ENCODE measurements around the gene SPOCK1. TPM values are rescaled to one million over a fixed set of nuclear protein-coding genes. Genes with fewer than 3 reads are reported as not detected.
"Not testable (repeated sequence)": the region's sequence is repeated elsewhere in the genome, so short reads cannot be mapped to it uniquely, and the experiment has no call there.

Gene SPOCK1
- polyA plus RNA-seq, 1 experiment: 304 TPM

DNA sequence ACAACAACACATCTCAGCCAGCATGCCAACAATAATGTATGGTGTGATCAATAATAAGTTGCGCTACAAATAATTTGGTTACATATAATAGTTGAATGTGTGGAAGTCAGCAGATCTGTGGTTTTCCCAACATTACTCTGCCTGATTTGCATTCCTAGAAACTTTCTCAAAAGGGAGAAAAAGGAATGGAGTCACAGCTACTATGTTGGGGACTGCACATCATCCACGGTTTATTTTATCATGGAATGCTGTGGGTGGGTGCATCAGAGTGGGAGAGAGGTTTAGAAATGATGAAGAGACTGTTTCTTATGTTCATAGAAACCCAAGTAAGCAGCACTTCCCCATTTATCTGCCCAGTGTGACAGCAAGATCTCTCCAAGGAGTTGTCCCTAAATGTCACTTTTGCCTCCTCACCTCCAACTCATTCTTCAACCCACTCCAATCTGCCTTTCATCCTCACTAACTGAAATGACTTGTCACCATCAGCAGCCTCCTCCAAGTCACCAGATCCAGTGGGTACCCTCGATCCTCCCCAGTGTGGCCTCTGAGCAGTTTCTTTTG, 2.8 kb upstream of the SPOCK1 start:
- Histone ChIP-seq H3K27me3 (ENCODE audit: control insufficient read depth, insufficient read depth, low read length) (peaks cover 2% of the 10 kb centered on the region; the same call in 1 of the 2 replicates), H3K36me3 (ENCODE audit: control insufficient read depth, insufficient read depth, low read length) (no peaks in the 10 kb centered on the region), H3K4me3 (ENCODE audit: low read depth, low read length) (no peak overlapping the region)
- TF ChIP-seq, protein P1, sequence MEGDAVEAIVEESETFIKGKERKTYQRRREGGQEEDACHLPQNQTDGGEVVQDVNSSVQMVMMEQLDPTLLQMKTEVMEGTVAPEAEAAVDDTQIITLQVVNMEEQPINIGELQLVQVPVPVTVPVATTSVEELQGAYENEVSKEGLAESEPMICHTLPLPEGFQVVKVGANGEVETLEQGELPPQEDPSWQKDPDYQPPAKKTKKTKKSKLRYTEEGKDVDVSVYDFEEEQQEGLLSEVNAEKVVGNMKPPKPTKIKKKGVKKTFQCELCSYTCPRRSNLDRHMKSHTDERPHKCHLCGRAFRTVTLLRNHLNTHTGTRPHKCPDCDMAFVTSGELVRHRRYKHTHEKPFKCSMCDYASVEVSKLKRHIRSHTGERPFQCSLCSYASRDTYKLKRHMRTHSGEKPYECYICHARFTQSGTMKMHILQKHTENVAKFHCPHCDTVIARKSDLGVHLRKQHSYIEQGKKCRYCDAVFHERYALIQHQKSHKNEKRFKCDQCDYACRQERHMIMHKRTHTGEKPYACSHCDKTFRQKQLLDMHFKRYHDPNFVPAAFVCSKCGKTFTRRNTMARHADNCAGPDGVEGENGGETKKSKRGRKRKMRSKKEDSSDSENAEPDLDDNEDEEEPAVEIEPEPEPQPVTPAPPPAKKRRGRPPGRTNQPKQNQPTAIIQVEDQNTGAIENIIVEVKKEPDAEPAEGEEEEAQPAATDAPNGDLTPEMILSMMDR (IDR thresholded peaks at IDR 0.05; ENCODE audit: insufficient read depth, low read depth, low read length): no peak
- ChIA-PET POLR2A (no interaction called here), CTCF (interaction anchor here (0.5 to 1.9 kb wide), 5 partner anchors 145 to 206 kb away, joined by 3 to 6 read pairs (median 3); no protein-coding TSS in a partner anchor)
- no peak for DNase-seq (ENCODE audit: low read depth)

DNA sequence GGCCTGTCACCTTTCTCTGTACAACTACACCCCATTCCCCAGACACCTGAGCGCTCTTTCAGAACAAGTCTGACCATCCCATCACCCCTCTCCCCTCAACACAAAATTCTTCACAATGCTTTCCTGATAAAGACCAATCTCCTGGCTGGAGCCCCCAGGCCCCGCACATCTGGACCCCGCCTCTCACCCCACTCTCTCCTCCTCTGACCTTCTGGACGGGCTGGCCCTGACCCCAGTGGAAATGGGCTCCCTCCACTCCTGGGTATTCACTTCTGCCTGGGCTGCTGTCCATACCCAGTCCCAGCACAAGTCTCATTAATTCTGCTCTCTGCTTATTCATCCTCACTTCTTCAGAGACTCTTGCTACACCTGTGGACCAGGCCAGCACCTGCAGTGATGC, 2.1 kb upstream of the SPOCK1 start:
- DNase-seq (ENCODE audit: low read depth): no peak
- POLR2A ChIA-PET: no interaction called here
- CTCF ChIA-PET: interaction anchor here (0.7 to 1.9 kb wide), 5 partner anchors 12 to 181 kb away, joined by 3 to 6 read pairs (median 4); no protein-coding TSS in a partner anchor

DNA sequence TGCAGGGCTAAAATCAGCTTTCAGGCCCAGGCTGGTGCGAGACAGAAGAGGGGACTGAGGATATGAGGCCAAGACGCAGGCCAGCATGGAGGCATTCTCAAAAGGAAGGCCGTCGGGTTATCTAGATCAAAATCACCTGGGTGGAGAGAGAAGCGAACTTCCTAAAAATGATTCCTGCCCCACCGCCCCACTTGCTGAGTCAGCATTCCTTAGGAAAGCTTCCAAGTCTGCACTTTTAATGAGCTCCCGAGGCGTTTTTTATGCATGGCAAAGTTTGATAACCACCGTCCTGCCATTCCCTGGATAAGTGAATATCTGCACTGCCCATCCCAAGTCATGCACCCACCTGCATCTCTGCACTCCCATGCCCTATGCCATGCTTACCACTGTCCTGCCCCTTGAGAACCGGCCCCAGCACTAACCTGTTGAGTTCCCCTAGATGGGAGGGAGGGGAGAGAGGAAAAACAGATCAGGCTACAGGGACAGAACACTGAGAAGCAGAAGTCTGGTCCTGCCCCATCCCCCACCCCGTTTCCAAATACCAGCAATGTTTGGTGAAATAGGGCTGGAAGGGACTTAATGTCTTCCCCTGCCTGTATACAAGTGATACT, 1.6 kb upstream of the SPOCK1 start:
- TF ChIP-seq, protein P1 (IDR thresholded peaks at IDR 0.05; ENCODE audit: insufficient read depth, low read depth, low read length): no peak
- Histone ChIP-seq H3K36me3 (ENCODE audit: control insufficient read depth, insufficient read depth, low read length) (no peaks in the 10 kb centered on the region), H3K4me3 (ENCODE audit: low read depth, low read length) (no peak overlapping the region), H3K27me3 (ENCODE audit: control insufficient read depth, insufficient read depth, low read length) (peaks cover 2% of the 10 kb centered on the region; the same call in 1 of the 2 replicates)
- ChIA-PET POLR2A (no interaction called here), CTCF (interaction anchor here (0.7 to 1.9 kb wide), 3 partner anchors 11 to 180 kb away, joined by 4 to 5 read pairs (median 4); no protein-coding TSS in a partner anchor)
- DNase-seq (ENCODE audit: low read depth): no peak

More for the DNA sequence above, 2.1 kb upstream of the SPOCK1 start:
- Histone ChIP-seq H3K27me3 (ENCODE audit: control insufficient read depth, insufficient read depth, low read length) (peaks cover 2% of the 10 kb centered on the region; the same call in 1 of the 2 replicates), H3K4me3 (ENCODE audit: low read depth, low read length) (no peak overlapping the region), H3K36me3 (ENCODE audit: control insufficient read depth, insufficient read depth, low read length) (no peaks in the 10 kb centered on the region)
- TF ChIP-seq, protein P1 (IDR thresholded peaks at IDR 0.05; ENCODE audit: insufficient read depth, low read depth, low read length): no peak

DNA sequence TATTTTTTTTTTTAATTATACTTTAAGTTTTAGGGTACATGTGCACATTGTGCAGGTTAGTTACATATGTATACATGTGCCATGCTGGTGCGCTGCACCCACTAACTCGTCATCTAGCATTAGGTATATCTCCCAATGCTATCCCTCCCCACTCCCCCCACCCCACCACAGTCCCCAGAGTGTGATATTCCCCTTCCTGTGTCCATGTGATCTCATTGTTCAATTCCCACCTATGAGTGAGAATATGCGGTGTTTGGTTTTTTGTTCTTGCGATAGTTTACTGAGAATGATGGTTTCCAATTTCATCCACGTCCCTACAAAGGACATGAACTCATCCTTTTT, 351 bp upstream of the SPOCK1 start:
- H3K27me3 ChIP-seq (ENCODE audit: control insufficient read depth, insufficient read depth, low read length); H3K36me3 ChIP-seq (ENCODE audit: control insufficient read depth, insufficient read depth, low read length); H3K4me3 ChIP-seq (ENCODE audit: low read depth, low read length); POLR2A ChIA-PET; DNase-seq (ENCODE audit: low read depth): not testable (repeated sequence)
- CTCF ChIA-PET: interaction anchor here (0.9 to 9.9 kb wide), 6 partner anchors 62 to 181 kb away, joined by 3 to 110 read pairs (median 16); no protein-coding TSS in a partner anchor

DNA sequence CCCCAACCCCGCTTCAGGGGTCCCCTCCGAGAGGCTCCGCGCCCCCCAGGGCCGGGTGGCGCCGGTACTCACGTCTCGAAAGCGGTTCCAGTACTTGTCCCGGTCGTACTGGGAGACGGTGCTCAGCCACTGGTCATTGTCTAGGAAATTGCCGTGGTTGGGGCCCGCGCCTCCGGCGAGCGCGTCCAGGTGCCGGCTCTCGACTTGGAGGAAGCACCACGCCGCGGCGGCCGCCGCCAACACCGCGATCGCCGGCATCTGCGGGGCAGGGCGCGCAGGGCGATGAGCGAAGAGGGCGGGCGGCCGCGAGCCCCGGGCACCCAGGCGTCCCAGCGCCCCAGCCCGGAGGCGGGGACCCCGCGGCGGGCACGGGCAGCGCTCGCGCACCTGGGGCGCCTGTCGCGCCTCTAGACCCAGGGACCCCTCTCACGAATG, 808 bp downstream of the SPOCK1 start:
- DNase-seq (ENCODE audit: low read depth): no peak
- POLR2A ChIA-PET: no interaction called here
- CTCF ChIA-PET: interaction anchor here (0.6 to 9.9 kb wide), 23 partner anchors 20 to 706 kb away, joined by 3 to 110 read pairs (median 3); no protein-coding TSS in a partner anchor
- Histone ChIP-seq H3K4me3 (ENCODE audit: low read depth, low read length) (peak overlapping the region; percentile 57), H3K27me3 (ENCODE audit: control insufficient read depth, insufficient read depth, low read length) (0 out of 2 replicates have a peak, but pooled peaks cover 2% of the 10 kb centered on the region), H3K36me3 (ENCODE audit: control insufficient read depth, insufficient read depth, low read length) (no peaks in the 10 kb centered on the region)
- TF ChIP-seq, protein P1 (IDR thresholded peaks at IDR 0.05; ENCODE audit: insufficient read depth, low read depth, low read length): no peak
